ENCODE measurements around the gene SHD.
A peak's percentile ranks its signal among the peaks of the same experiment; 100 is the strongest.
"Not testable (repeated sequence)": the region's sequence is repeated elsewhere in the genome, so short reads cannot be mapped to it uniquely, and the experiment has no call there.

Gene SHD

GRCh38 chr19:4278419-4279266 lies at the start of gene SHD:
Gene SHD (plus strand): TSS chr19:4279266. CDS start chr19:4280064, 798 bp downstream.
- no peak for DNase-seq

GRCh38 chr19:4230237-4230636 lies 48.8 kb upstream of the SHD start:
- not testable (repeated sequence) for DNase-seq

- not testable (repeated sequence) for DNase-seq
Observed at GRCh38 chr19:4231521-4231920, 47.5 kb upstream of the SHD start.

GRCh38 chr19:4232139-4232538 lies 46.9 kb upstream of the SHD start:
- not testable (repeated sequence) for DNase-seq

- DNase-seq = no peak
Observed at GRCh38 chr19:4232614-4233281, 46.3 kb upstream of the SHD start.

GRCh38 chr19:4233282-4233853 lies 45.7 kb upstream of the SHD start:
- DNase-seq = no peak

GRCh38 chr19:4234142-4234861 lies 44.8 kb upstream of the SHD start:
- DNase-seq = no peak

- no peak for DNase-seq
Observed at GRCh38 chr19:4234862-4235201, 44.2 kb upstream of the SHD start.

- not testable (repeated sequence) for DNase-seq
Observed at GRCh38 chr19:4237510-4237909, 41.6 kb upstream of the SHD start.

- no peak for DNase-seq
Observed at GRCh38 chr19:4238831-4239230, 40.2 kb upstream of the SHD start.

GRCh38 chr19:4241824-4242430 lies 37.1 kb upstream of the SHD start:
- peak; percentile 2 for DNase-seq

- not testable (repeated sequence) for DNase-seq
Observed at GRCh38 chr19:4245938-4246337, 33.1 kb upstream of the SHD start.

GRCh38 chr19:4246767-4247593 lies 32.1 kb upstream of the SHD start, which contains the start of gene YJU2:
Gene YJU2 (plus strand): TSS chr19:4247080. CDS start chr19:4247147, 67 bp downstream.
- DNase-seq = peak; percentile 94

GRCh38 chr19:4256563-4256962 lies 22.5 kb upstream of the SHD start:
- no peak for DNase-seq

- DNase-seq = no peak
Observed at GRCh38 chr19:4257025-4257424, 22.0 kb upstream of the SHD start.

- no peak for DNase-seq
Observed at GRCh38 chr19:4258181-4258580, 20.9 kb upstream of the SHD start.

GRCh38 chr19:4260613-4261191 lies 18.4 kb upstream of the SHD start:
- no peak for DNase-seq

- DNase-seq = no peak
Observed at GRCh38 chr19:4264812-4265211, 14.3 kb upstream of the SHD start.

GRCh38 chr19:4266253-4267000 lies 12.6 kb upstream of the SHD start:
- no peak for DNase-seq

- peak; percentile 2 for DNase-seq
Observed at GRCh38 chr19:4267101-4267900, 11.8 kb upstream of the SHD start.
